ENCODE data around the gene RINT1. TPM values are rescaled to one million over a fixed set of nuclear protein-coding genes. Genes with fewer than 3 reads are reported as not detected.

RINT1 gene
- 25.3 to 28.5 TPM (median 26.3 TPM) in 3 replicates for total RNA-seq

- peak; percentile 73 to 91 for DNase-seq (ENCODE audit: low spot score in 2 of 2, unreplicated experiment in 2 of 2)
- Mint-ChIP-seq H3K27ac (peak within 1 kb of the TSS; percentile 90), H3K4me1 (peaks cover 13% of the 10 kb centered on the region), H3K9me3 (no peaks in the 10 kb centered on the region), H3K4me3 (peak within 1 kb of the TSS; percentile 95), H3K27me3 (ENCODE audit: low read depth) (no peaks in the 10 kb centered on the region), H3K36me3 (peaks cover 2% of the 10 kb centered on the region)
- TF ChIP-seq, protein P1, sequence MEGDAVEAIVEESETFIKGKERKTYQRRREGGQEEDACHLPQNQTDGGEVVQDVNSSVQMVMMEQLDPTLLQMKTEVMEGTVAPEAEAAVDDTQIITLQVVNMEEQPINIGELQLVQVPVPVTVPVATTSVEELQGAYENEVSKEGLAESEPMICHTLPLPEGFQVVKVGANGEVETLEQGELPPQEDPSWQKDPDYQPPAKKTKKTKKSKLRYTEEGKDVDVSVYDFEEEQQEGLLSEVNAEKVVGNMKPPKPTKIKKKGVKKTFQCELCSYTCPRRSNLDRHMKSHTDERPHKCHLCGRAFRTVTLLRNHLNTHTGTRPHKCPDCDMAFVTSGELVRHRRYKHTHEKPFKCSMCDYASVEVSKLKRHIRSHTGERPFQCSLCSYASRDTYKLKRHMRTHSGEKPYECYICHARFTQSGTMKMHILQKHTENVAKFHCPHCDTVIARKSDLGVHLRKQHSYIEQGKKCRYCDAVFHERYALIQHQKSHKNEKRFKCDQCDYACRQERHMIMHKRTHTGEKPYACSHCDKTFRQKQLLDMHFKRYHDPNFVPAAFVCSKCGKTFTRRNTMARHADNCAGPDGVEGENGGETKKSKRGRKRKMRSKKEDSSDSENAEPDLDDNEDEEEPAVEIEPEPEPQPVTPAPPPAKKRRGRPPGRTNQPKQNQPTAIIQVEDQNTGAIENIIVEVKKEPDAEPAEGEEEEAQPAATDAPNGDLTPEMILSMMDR (IDR thresholded peaks at IDR 0.05; ENCODE audit: unreplicated experiment): no peak
Observed at GRCh38 chr7:105531792-105532671, at the start of gene RINT1. Gene RINT1 (plus strand): TSS chr7:105532201. CDS start chr7:105532316, 115 bp downstream.

DNA sequence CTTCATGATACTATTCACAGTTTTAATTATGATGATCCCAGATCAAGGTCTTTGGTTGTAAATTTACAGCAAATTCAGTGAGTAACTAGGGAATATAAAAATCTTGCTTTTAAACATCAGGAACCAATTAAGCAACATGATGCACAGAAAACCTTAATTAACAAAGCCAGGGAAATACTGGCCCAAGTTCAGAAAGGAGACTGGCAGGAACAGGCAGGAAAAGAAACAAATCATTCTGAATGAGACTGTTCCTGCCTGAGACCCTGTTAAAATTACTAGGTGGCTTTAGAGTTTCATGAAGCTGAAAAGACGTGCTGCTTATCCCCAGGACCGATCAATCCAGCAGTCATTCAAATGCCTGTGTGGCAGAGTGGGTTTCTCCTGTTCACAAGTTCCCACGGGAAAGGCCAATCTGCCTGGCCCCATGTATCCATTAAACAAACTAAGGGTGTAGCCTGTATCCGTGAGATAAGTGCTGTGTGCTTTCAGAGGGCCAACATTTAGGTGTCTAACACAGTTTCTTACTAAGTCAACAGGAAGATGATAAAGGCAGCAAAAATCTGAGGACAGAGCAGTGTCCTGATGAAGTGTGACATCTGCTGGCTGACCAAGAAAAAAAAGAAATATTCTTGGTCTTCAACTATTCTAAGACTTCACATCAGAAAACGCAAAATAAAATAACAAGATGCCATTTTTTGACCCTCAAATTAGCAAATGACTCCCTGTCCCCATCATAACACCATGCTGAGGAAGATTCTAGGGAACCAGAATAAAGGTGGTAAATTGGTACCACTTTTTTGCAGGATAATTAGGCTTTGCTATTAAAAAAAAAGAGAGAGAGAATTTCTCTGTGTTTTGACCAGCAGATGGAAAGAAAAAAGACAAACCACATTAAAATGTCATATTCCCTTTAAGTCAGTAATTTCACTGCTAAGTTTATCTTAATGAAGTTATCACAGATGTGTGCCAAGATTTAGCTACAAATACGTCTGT, 44.1 kb upstream of the RINT1 start:
- Mint-ChIP-seq H3K4me3 (no peak overlapping the region), H3K36me3 (peaks cover 11% of the 10 kb centered on the region), H3K27me3 (ENCODE audit: low read depth) (no peaks in the 10 kb centered on the region), H3K27ac (no peak overlapping the region), H3K9me3 (no peaks in the 10 kb centered on the region), H3K4me1 (peaks cover 9% of the 10 kb centered on the region)
- TF ChIP-seq, protein P1 (IDR thresholded peaks at IDR 0.05; ENCODE audit: unreplicated experiment): no peak
- DNase-seq (ENCODE audit: low spot score in 2 of 2, unreplicated experiment in 2 of 2): no peak

GRCh38 chr7:105489409-105489808, 42.6 kb upstream of the RINT1 start:
- no peak for DNase-seq (ENCODE audit: low spot score in 2 of 2, unreplicated experiment in 2 of 2)
- no peak overlapping the region for H3K27ac Mint-ChIP-seq
- H3K4me1 Mint-ChIP-seq: peaks cover 9% of the 10 kb centered on the region
- H3K9me3 Mint-ChIP-seq: no peaks in the 10 kb centered on the region
- peaks cover 9% of the 10 kb centered on the region for H3K36me3 Mint-ChIP-seq
- H3K4me3 Mint-ChIP-seq: no peak overlapping the region
- no peaks in the 10 kb centered on the region for H3K27me3 Mint-ChIP-seq (ENCODE audit: low read depth)
- TF ChIP-seq, protein P1 (IDR thresholded peaks at IDR 0.05; ENCODE audit: unreplicated experiment): no peak

DNA sequence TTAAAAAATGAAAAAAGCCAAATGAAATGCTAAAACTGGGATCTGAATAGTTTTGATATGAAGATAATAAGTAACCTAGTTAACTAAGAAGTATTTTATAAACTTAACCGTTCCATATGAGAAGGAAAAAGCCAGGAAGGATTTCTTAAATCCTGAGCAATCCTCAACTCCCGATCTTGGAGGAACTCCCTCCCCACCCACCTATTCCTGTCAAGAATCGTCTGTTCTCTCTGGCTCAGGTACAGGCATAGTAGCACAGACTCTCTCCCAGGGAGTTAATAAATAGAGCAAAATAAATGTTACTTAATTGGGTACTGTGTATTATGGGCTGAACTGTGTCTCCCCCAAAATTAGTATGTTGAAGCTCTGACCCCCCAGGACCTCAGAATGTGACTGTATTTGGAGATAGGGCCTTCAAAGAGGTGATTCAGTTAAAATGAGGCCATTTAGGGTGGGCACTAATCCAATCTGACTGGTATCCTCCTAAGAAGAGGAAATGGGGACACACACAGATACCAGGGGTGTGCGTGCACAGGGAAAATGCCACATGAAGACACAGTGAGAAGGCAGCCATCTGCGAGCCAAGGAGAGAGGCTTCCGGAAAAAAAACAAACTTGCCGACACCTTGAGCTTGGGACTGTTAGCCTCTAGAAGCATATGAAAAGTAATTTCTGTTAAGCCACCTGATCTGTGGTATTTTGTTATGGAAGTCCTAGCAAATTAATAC, 38.6 kb upstream of the RINT1 start:
- H3K27me3 Mint-ChIP-seq (ENCODE audit: low read depth): no peaks in the 10 kb centered on the region
- TF ChIP-seq, protein P1 (IDR thresholded peaks at IDR 0.05; ENCODE audit: unreplicated experiment): no peak
- no peaks in the 10 kb centered on the region for H3K9me3 Mint-ChIP-seq
- peaks cover 6% of the 10 kb centered on the region for H3K4me1 Mint-ChIP-seq
- H3K4me3 Mint-ChIP-seq: no peak overlapping the region
- H3K27ac Mint-ChIP-seq: no peak overlapping the region
- H3K36me3 Mint-ChIP-seq: peaks cover 2% of the 10 kb centered on the region
- DNase-seq (ENCODE audit: low spot score in 2 of 2, unreplicated experiment in 2 of 2): no peak

DNA sequence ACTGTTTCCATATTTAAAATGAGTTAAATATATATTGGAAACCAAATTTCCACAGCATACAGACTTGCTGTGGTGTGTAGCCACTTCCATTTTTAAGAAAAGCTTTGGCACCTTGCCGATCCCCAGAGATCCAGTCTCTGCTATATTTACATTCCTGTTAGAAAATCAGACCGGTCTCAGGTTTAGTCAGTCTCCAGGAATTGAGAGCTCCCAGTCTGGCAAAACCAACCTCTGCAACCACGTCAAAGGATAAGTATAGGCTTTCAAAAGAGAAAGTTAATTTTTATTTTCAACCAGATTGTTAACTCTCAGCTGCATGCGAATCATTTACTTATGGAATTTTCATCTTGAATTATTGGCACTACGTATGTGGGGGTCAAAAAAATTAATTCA, 38.1 kb upstream of the RINT1 start:
- no peaks in the 10 kb centered on the region for H3K27me3 Mint-ChIP-seq (ENCODE audit: low read depth)
- TF ChIP-seq, protein P1 (IDR thresholded peaks at IDR 0.05; ENCODE audit: unreplicated experiment): no peak
- no peak overlapping the region for H3K4me3 Mint-ChIP-seq
- peaks cover 6% of the 10 kb centered on the region for H3K4me1 Mint-ChIP-seq
- H3K27ac Mint-ChIP-seq: no peak overlapping the region
- no peaks in the 10 kb centered on the region for H3K9me3 Mint-ChIP-seq
- peaks cover 2% of the 10 kb centered on the region for H3K36me3 Mint-ChIP-seq
- no peak for DNase-seq (ENCODE audit: low spot score in 2 of 2, unreplicated experiment in 2 of 2)
